Ishikawa (cell line): ENCODE measurements around the gene MYO7A.

Experiments
- CEBPB ChIP-seq: IDR thresholded peaks from 2 replicates; pipeline ENCODE4 v1.6.1; 2012
- CREB1 ChIP-seq: IDR thresholded peaks from 2 replicates; pipeline ENCODE4 v1.6.1; 2012; ENCODE audit warnings: low read depth
- EGR1 ChIP-seq: IDR thresholded peaks from 2 replicates; pipeline ENCODE4 v1.6.1; 2012
- EP300 ChIP-seq: IDR thresholded peaks from 2 replicates; pipeline ENCODE4 v1.6.1; 2012; ENCODE audit warnings: borderline replicate concordance
- FOXM1 ChIP-seq: IDR thresholded peaks from 2 replicates; pipeline ENCODE4 v1.6.1; 2012; ENCODE audit warnings: low read depth, borderline replicate concordance
- MAX ChIP-seq: IDR thresholded peaks from 2 replicates; pipeline ENCODE4 v1.6.1; 2012
- NFIC ChIP-seq: IDR thresholded peaks from 2 replicates; pipeline ENCODE4 v1.6.1; 2012
- RAD21 ChIP-seq: IDR thresholded peaks from 2 replicates; pipeline ENCODE4 v1.6.1; 2012; ENCODE audit warnings: low read depth
- REST ChIP-seq: IDR thresholded peaks from 2 replicates; pipeline ENCODE4 v1.6.1; 2012; ENCODE audit warnings: low read depth, mild to moderate bottlenecking
- TAF1 ChIP-seq: IDR thresholded peaks from 2 replicates; pipeline ENCODE4 v1.6.1; 2012; ENCODE audit warnings: low read depth, mild to moderate bottlenecking
- TCF12 ChIP-seq: IDR thresholded peaks from 2 replicates; pipeline ENCODE4 v1.6.1; 2012; ENCODE audit warnings: low read depth
- USF1 ChIP-seq: IDR thresholded peaks from 2 replicates; pipeline ENCODE4 v1.6.1; 2012
- YY1 ChIP-seq: IDR thresholded peaks from 2 replicates; pipeline ENCODE4 v1.6.1; 2012; ENCODE audit warnings: low read depth
- ZBTB7A ChIP-seq: IDR thresholded peaks from 2 replicates; pipeline ENCODE4 v1.6.1; 2012; ENCODE audit warnings: low read depth

GRCh38 chr11:77231800-77232199 lies 103.8 kb downstream of the MYO7A start:
- TF ChIP-seq USF1 (no peak), MAX (no peak), EP300 (no peak), TAF1 (no peak), REST (no peak), CEBPB (no peak), RAD21 (no peak), TCF12 (no peak), CREB1 (no peak), ZBTB7A (no peak), YY1 (no peak), FOXM1 (no peak), NFIC (no peak), EGR1 (no peak)
